SK-N-SH (cell line): ENCODE data around the gene RASA3. TPM values are rescaled to one million over a fixed set of nuclear protein-coding genes. Genes with fewer than 3 reads are reported as not detected.
"Not testable (repeated sequence)": the region's sequence is repeated elsewhere in the genome, so short reads cannot be mapped to it uniquely, and the experiment has no call there.

Source experiments
- CTCF ChIA-PET: fragments of 300-600, 350-600 bp; formaldehyde crosslinking; extraction: SDS; loops from one replicate; lab custom pipeline; 2021; lab: Yijun Ruan, JAX
- POLR2A ChIA-PET: fragments of 350-600 bp; sonication (Branson Sonifier 250); formaldehyde crosslinking; extraction: SDS; loops from one replicate; lab custom pipeline; 2020; ENCODE audit warnings: antibody characterized with exemption, inconsistent platforms; lab: Yijun Ruan, JAX
- DNase-seq: peaks from one replicate; pipeline ENCODE4 v3.0.0; 2012
- H2AFZ ChIP-seq: fragments of 200-600 bp; sonication (generic); 2 replicates; pipeline ENCODE4 v1.8.1; 2016; ENCODE audit warnings: antibody characterized with exemption, mild to moderate bottlenecking, low read depth
- H3F3A ChIP-seq: fragments of 200-600 bp; sonication (generic); replicated peaks from 2 replicates; pipeline ENCODE3; 2016; ENCODE audit warnings: antibody characterized with exemption, mild to moderate bottlenecking; ENCODE audit not compliant: insufficient read depth
- H3K27ac ChIP-seq, 2 experiments: fragments of 200-500 bp in 1 of 2; fragments of 200-600 bp in 1 of 2; sonication (Bioruptor generic) in 1 of 2; sonication (generic), shearing (Covaris generic) in 1 of 2; 2 replicates each; pipeline versions ENCODE4 v1.5.1 to v1.6.1; 2014 to 2016; ENCODE audit warnings: low read depth in 2 of 2, inconsistent platforms in 1 of 2, low read length in 1 of 2, mild to moderate bottlenecking in 1 of 2, mixed read lengths in 1 of 2
- H3K27me3 ChIP-seq: fragments of 200-600 bp; sonication (generic), shearing (Covaris generic); 2 replicates; pipeline ENCODE4 v1.6.1; 2016; ENCODE audit warnings: mixed run types; ENCODE audit not compliant: insufficient read depth
- H3K36me3 ChIP-seq, 2 experiments: fragments of 200-500 bp in 1 of 2; fragments of 200-600 bp in 1 of 2; sonication (Bioruptor generic) in 1 of 2; sonication (generic) in 1 of 2; replicated peaks in 1 of 2; 2 replicates each; pipeline versions ENCODE3 to v1.5.1; 2014 to 2016; ENCODE audit warnings: low read length in 1 of 2, mild to moderate bottlenecking in 1 of 2; ENCODE audit not compliant: insufficient read depth in 2 of 2, control insufficient read depth in 1 of 2
- H3K4me1 ChIP-seq, 2 experiments: fragments of 200-500 bp in 1 of 2; fragments of 200-600 bp in 1 of 2; sonication (Bioruptor generic) in 1 of 2; sonication (generic), shearing (Covaris generic) in 1 of 2; 2 replicates each; pipeline versions ENCODE4 v1.5.1 to v1.6.1; 2014 to 2016; ENCODE audit warnings: low read depth in 1 of 2, low read length in 1 of 2, mixed run types in 1 of 2; ENCODE audit not compliant: insufficient read depth in 2 of 2, control insufficient read depth in 1 of 2
- H3K4me2 ChIP-seq: fragments of 200-600 bp; sonication (generic), shearing (Covaris generic); 2 replicates; pipeline ENCODE4 v1.6.1; 2017; ENCODE audit warnings: mixed run types
- H3K4me3 ChIP-seq, 2 experiments: fragments of 200-500 bp in 1 of 2; fragments of 200-600 bp in 1 of 2; sonication (Bioruptor generic) in 1 of 2; sonication (generic), shearing (Covaris generic) in 1 of 2; 2 replicates each; pipeline versions ENCODE4 v1.5.1 to v1.8.1; 2014 to 2016; ENCODE audit warnings: low read depth in 2 of 2, inconsistent platforms in 1 of 2, low read length in 1 of 2, mild to moderate bottlenecking in 1 of 2, mixed read lengths in 1 of 2, moderate library complexity in 1 of 2
- H3K79me2 ChIP-seq: fragments of 200-600 bp; sonication (generic); 2 replicates; pipeline ENCODE4 v1.8.1; 2017; ENCODE audit warnings: mild to moderate bottlenecking; ENCODE audit not compliant: insufficient read depth
- H3K9ac ChIP-seq: fragments of 200-600 bp; sonication (generic); 2 replicates; pipeline ENCODE4 v1.6.1; 2017; ENCODE audit warnings: mixed run types
- H3K9me2 ChIP-seq: fragments of 200-600 bp; sonication (generic); 2 replicates; pipeline ENCODE4 v1.6.1; 2017; ENCODE audit warnings: mixed run types
- H3K9me3 ChIP-seq: fragments of 200-600 bp; sonication (generic); 2 replicates; pipeline ENCODE4 v1.6.1; 2017; ENCODE audit warnings: mixed run types, mild to moderate bottlenecking, moderate library complexity
- H4K20me1 ChIP-seq: fragments of 200-600 bp; sonication (generic); 2 replicates; pipeline ENCODE4 v1.6.1; 2017; ENCODE audit warnings: mild to moderate bottlenecking, mixed run types; ENCODE audit not compliant: insufficient read depth
- ELF1 ChIP-seq: IDR thresholded peaks from 2 replicates; pipeline ENCODE4 v1.4.0; 2012
- EP300 ChIP-seq, 2 experiments: IDR thresholded peaks; 2 replicates each; pipeline versions ENCODE4 v1.4.0 to v1.6.1; 2012; ENCODE audit warnings: borderline replicate concordance in 1 of 2, low read depth in 1 of 2, low read length in 1 of 2
- EZH2phosphoT487 ChIP-seq: fragments of 200-600 bp; sonication (generic); IDR thresholded peaks from 2 replicates; pipeline ENCODE4 v1.6.1; 2017; ENCODE audit warnings: low read depth, mixed run types, mild to moderate bottlenecking, antibody characterized with exemption, moderate library complexity, borderline replicate concordance
- FOXJ3 ChIP-seq: sonication (generic); formaldehyde crosslinking; IDR thresholded peaks from 2 replicates; pipeline ENCODE4 v1.5.1; 2020; ENCODE audit warnings: mild to moderate bottlenecking, missing genetic modification reagents
- FOXM1 ChIP-seq: IDR thresholded peaks from 2 replicates; pipeline ENCODE4 v1.4.0; 2012; ENCODE audit warnings: low read depth, mild to moderate bottlenecking
- GABPA ChIP-seq: IDR thresholded peaks from 2 replicates; pipeline ENCODE4 v1.4.0; 2012; ENCODE audit warnings: low read depth, mild to moderate bottlenecking
- GATA2 ChIP-seq: sonication (generic); formaldehyde crosslinking; IDR thresholded peaks from 2 replicates; pipeline ENCODE4 v1.5.0; 2020; ENCODE audit warnings: mild to moderate bottlenecking, missing genetic modification reagents
- JUND ChIP-seq: IDR thresholded peaks from 2 replicates; pipeline ENCODE4 v1.4.0; 2012
- MEF2A ChIP-seq: IDR thresholded peaks from 2 replicates; pipeline ENCODE4 v1.4.0; 2012; ENCODE audit warnings: low read depth, borderline replicate concordance
- NRF1 ChIP-seq: IDR thresholded peaks from 2 replicates; pipeline ENCODE4 v1.6.1; 2012; ENCODE audit warnings: low read depth, mild to moderate bottlenecking, low read length
- RFX5 ChIP-seq: IDR thresholded peaks from 2 replicates; pipeline ENCODE4 v1.6.1; 2012; ENCODE audit warnings: mild to moderate bottlenecking, improper control_type of control experiment, low read length
- SIN3A ChIP-seq: IDR thresholded peaks from 2 replicates; pipeline ENCODE4 v1.6.1; 2012; ENCODE audit warnings: low read depth, mild to moderate bottlenecking, low read length, moderate library complexity, borderline replicate concordance
- SMC3 ChIP-seq: IDR thresholded peaks from 2 replicates; pipeline ENCODE4 v1.6.1; 2012; ENCODE audit warnings: low read depth, low read length, improper control_type of control experiment
- YY1 ChIP-seq: IDR thresholded peaks from 2 replicates; pipeline ENCODE4 v1.4.0; 2012; ENCODE audit warnings: low read depth, mild to moderate bottlenecking
- WGBS: methylation state at CpG from one replicate; pipeline ENCODE4 v1.1.6; 2017; ENCODE audit warnings: low lambda C conversion rate; 5-methylcytosine and 5-hydroxymethylcytosine counted together
- polyA plus RNA-seq, 3 experiments: library from polyadenylated mRNA; depleted of rRNA; stranded (reverse); fragments of >200 nt; gene quantifications; 2 replicates each; pipeline ENCODE4 v1.2.3, GENCODE V29; 2012
- TF ChIP-seq, protein P1 (sequence below): IDR thresholded peaks from 2 replicates; pipeline ENCODE4 v1.4.0; 2012; ENCODE audit warnings: low read depth, borderline replicate concordance

Gene RASA3
- polyA plus RNA-seq, 1 of the 3 experiments (the other 2 are of a cell fraction) = 25.1 TPM

DNA sequence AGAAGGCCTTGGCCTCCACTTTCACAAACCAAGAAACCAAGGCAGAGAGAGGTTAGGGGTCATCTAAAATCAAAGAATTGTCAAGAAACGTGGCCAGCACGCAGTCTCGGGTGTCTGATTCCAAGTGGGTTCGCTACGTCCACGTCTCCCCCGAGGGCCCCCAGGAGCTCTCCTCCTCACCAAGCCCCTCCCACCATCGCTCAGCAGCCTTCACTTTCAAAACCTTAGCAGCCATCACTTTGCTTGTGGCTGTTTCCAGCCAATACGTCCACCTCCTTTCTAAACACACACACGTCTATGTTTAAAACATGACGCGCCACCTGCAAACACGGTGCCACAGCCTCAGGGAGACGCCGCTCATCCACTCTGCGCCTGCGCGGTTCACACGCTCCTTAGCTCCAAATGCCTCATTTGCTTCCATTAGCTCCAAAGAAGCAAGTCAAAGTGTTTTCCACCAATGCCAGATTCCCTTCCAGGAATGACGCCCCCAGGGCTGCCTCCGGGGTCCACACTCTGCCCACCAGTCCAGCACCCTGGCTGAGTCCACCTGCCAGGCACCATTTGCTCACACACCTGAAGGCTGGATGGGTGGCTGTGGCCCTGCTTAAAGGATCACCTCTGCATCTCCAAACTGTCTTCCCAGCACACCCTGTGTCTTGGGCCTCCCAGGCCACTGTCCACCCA, 5.5 kb downstream of the RASA3 start:
- no peak overlapping the region; a peak in 1 of 4 replicates for H3K27ac ChIP-seq
- peaks cover 0 to 5% of the 10 kb centered on the region in 2 experiments for H3K36me3 ChIP-seq
- POLR2A ChIA-PET = no interaction called here
- H3K4me2 ChIP-seq = no peak overlapping the region
- H3K27me3 ChIP-seq = no peaks in the 10 kb centered on the region
- peaks cover 28% of the 10 kb centered on the region for H3F3A ChIP-seq
- 0 out of 2 replicates have a peak overlapping the region, but pooled peaks have one; percentile 4 for H3K9ac ChIP-seq
- H3K79me2 ChIP-seq = peaks cover 97% of the 10 kb centered on the region
- H2AFZ ChIP-seq = no peak overlapping the region
- no peaks in the 10 kb centered on the region for H3K9me2 ChIP-seq
- TF ChIP-seq GABPA (no peak), MEF2A (no peak), SMC3 (no peak), JUND (no peak), RFX5 (no peak), SIN3A (no peak), NRF1 (no peak), FOXM1 (no peak), YY1 (no peak), FOXJ3 (CRISPR knock-in tag) (no peak), EP300 (IDR thresholded peaks at IDR 0.05; ENCODE audit: borderline replicate concordance in 1 of 2, low read depth in 1 of 2, low read length in 1 of 2) (no peak), EZH2phosphoT487 (no peak), ELF1 (no peak), GATA2 (CRISPR knock-in tag) (no peak)
- TF ChIP-seq, protein P1, sequence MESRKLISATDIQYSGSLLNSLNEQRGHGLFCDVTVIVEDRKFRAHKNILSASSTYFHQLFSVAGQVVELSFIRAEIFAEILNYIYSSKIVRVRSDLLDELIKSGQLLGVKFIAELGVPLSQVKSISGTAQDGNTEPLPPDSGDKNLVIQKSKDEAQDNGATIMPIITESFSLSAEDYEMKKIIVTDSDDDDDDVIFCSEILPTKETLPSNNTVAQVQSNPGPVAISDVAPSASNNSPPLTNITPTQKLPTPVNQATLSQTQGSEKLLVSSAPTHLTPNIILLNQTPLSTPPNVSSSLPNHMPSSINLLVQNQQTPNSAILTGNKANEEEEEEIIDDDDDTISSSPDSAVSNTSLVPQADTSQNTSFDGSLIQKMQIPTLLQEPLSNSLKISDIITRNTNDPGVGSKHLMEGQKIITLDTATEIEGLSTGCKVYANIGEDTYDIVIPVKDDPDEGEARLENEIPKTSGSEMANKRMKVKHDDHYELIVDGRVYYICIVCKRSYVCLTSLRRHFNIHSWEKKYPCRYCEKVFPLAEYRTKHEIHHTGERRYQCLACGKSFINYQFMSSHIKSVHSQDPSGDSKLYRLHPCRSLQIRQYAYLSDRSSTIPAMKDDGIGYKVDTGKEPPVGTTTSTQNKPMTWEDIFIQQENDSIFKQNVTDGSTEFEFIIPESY = no peak
- TF ChIP-seq, all 33 proteins: peak for 0
- DNase-seq = no peak
- WGBS = 93% methylated on average over 21 of the region's 21 CpGs
- H3K4me1 ChIP-seq = peaks cover 38 to 50% of the 10 kb centered on the region in 2 experiments
- CTCF ChIA-PET = interaction anchor here (1.2 kb wide), 1 partner anchor 19 kb away, joined by 3 read pairs; no protein-coding TSS in a partner anchor
- no peaks in the 10 kb centered on the region for H3K9me3 ChIP-seq
- H3K4me3 ChIP-seq = no peak overlapping the region
- H4K20me1 ChIP-seq = peaks cover 27% of the 10 kb centered on the region

DNA sequence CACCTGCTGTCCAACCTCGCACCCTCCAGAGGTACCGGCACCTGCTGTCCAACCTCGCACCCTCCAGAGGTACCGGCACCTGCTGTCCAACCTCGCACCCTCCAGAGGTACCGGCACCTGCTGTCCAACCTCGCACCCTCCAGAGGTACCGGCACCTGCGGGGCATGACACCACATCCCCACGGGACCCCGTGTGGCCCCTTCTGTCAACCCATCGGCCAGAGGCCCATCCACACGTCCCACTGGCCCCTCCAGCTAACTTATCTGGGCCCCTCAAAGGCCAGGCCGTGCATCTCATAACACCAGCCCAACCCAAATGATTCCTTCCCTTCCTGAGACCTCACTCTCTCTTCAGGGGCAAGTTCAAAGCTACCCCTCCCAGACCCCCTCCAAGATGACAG, 6.3 kb downstream of the RASA3 start:
- POLR2A ChIA-PET = not testable (repeated sequence)
- 91% methylated on average over 11 of the region's 14 CpGs for WGBS

More for the DNA sequence above, 6.3 kb downstream of the RASA3 start:
- H3K4me2 ChIP-seq, H3K9ac ChIP-seq, H3K36me3 ChIP-seq, CTCF ChIA-PET, H3K9me3 ChIP-seq, H3K27me3 ChIP-seq, H3K27ac ChIP-seq, H2AFZ ChIP-seq, DNase-seq, H3K4me3 ChIP-seq, H3K9me2 ChIP-seq: not testable (repeated sequence)
- Histone ChIP-seq H4K20me1 (peaks cover 27% of the 10 kb centered on the region), H3K79me2 (peaks cover 97% of the 10 kb centered on the region), H3K4me1 (peaks cover 43 to 58% of the 10 kb centered on the region in 2 experiments), H3F3A (peaks cover 25% of the 10 kb centered on the region)
